Stomach (tissue), 9 donors: Measurements from ENCODE around the gene HMGN4. TPM values are rescaled to one million over a fixed set of nuclear protein-coding genes. Genes with fewer than 3 reads are reported as not detected.

Experiments
- DNase-seq, 2 donors: peaks; one replicate each; pipeline versions ENCODE4 v3.0.0 to v3.0.0-alpha.2; 2013 to 2019
- H3K27ac ChIP-seq, 5 donors: fragments of 200-600 bp in 4 of 5; sonication (generic) in 4 of 5; one replicate each; pipeline ENCODE4 v1.5.1; 2013 to 2019; ENCODE audit warnings: mild to moderate bottlenecking in 1 of 5, moderate library complexity in 1 of 5
- H3K27me3 ChIP-seq, 3 donors: fragments of 200-600 bp; sonication (generic); one replicate each; pipeline ENCODE4 v1.5.1; 2017 to 2019; ENCODE audit warnings: mixed run types in 1 of 3
- H3K36me3 ChIP-seq, 4 donors: fragments of 200-600 bp; sonication (generic); 1 replicate in 3 of 4; 2 replicates in 1 of 4; pipeline ENCODE4 v1.5.1; 2016 to 2019
- H3K4me1 ChIP-seq, 4 donors: fragments of 200-600 bp; sonication (generic); one replicate each; pipeline ENCODE4 v1.5.1; 2016 to 2019
- H3K4me3 ChIP-seq, 4 donors: fragments of 200-600 bp; sonication (generic) in 3 of 4; one replicate each; pipeline ENCODE4 v1.5.1; 2016 to 2019; ENCODE audit warnings: mild to moderate bottlenecking in 1 of 4
- H3K9me3 ChIP-seq, 4 donors: fragments of 200-600 bp; sonication (generic); one replicate each; pipeline ENCODE4 v1.5.1; 2016 to 2019
- EP300 ChIP-seq: sonication (generic); formaldehyde crosslinking; IDR thresholded peaks from one replicate; pipeline ENCODE4 v1.6.1; 2017; ENCODE audit warnings: antibody characterized with exemption
- POLR2A ChIP-seq, 4 donors: fragments of 450-650 bp; IDR thresholded peaks; one replicate each; pipeline ENCODE4 v1.6.1; 2016; ENCODE audit warnings: antibody characterized with exemption in 4 of 4, control low read depth in 2 of 4, mild to moderate bottlenecking in 1 of 4, moderate library complexity in 1 of 4
- POLR2AphosphoS5 ChIP-seq, 3 donors: sonication (generic); formaldehyde crosslinking; IDR thresholded peaks; one replicate each; pipeline ENCODE4 v1.6.1; 2016; ENCODE audit warnings: antibody characterized with exemption in 3 of 3
- WGBS, 5 donors: extraction: QIAGEN DNeasy Blood & Tissue Kit in 3 of 5; methylation state at CpG; one replicate each; pipeline versions ENCODE4 v1.1.5 to v1.1.7; 2013 to 2018; 5-methylcytosine and 5-hydroxymethylcytosine counted together
- intact Hi-C: fragments of 100-400 bp; cut with DNase I; formaldehyde crosslinking; loops from one replicate; pipeline ENCODE4 v1.15.1; 2023; ENCODE audit warnings: low total_unique reads
- polyA plus RNA-seq, 3 donors: library from polyadenylated mRNA; stranded (reverse); fragments of 200-250 nt; gene quantifications; one replicate each; pipeline ENCODE4 v1.2.3, GENCODE V29; 2013
- total RNA-seq, 5 donors: library from RNA; depleted of rRNA; stranded (reverse); fragments of >200 nt; gene quantifications; one replicate each; pipeline versions ENCODE4 v1.1.0 to v1.2.3, GENCODE V29; 2014 to 2016
- TF ChIP-seq, protein P1 (sequence below), 7 experiments: fragments of 450-650 bp in 4 of 7; fragments of 200-600 bp in 3 of 7; sonication (generic) in 3 of 7; IDR thresholded peaks; one replicate each; pipeline ENCODE4 v1.5.1; 2016 to 2019; ENCODE audit warnings: antibody characterized with exemption in 7 of 7, control low read depth in 2 of 7, mild to moderate bottlenecking in 1 of 7
- donor health status: healthy with polysubstance abuse.
- donor health status: Bipolar disorder and iron deficiency.
- donor health status: healthy.

Gene HMGN4
- total and polyA plus RNA-seq, 8 donors = 11.3 to 96.0 (median 37.7) TPM

DNA sequence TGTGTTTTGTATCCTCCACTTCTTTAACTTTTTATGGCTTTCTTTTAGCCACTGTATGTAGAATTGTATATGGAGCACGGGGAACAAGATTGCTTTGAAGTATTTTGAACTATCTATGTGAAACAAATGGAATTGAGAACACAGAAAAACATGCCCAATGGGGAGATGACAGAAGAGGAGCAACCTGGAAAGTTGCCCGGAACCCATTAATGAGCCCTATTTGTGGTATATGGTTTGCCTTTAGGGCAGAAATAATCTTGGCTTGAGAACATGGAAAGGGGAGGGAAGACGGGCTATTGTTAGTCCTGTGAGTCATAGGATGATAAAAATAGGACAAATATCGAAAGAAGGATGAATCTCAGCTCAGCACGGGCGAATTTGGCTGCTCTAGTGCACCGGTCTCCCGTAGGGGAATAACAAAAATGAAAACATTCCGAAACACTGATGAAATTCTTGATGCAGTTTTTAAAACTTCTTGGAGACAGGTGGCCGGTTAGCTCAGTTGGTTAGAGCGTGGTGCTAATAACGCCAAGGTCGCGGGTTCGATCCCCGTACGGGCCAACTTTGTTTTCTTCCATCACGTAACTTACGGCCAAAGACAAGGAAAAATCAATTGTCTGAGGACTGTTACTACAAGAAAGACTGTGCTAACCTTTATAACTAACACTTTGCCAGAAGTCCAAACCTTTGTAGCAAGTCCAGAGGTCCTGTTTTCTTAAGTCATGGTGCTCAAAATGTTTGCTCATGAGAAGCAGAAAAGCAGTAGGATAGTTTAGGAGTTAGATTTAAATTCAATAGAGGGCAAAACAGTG lies 15.7 kb downstream of the HMGN4 start:
- H3K36me3 ChIP-seq = no peaks in the 10 kb centered on the region
- no peaks in the 10 kb centered on the region for H3K27me3 ChIP-seq
- 0 to 1% (median 1%) methylated on average over 19 of the region's 19 CpGs for WGBS, 5 donors
- intact Hi-C loops = no loop called here
- H3K9me3 ChIP-seq = no peaks in the 10 kb centered on the region
- TF ChIP-seq POLR2A (IDR thresholded peaks at IDR 0.05) = no peak
- TF ChIP-seq, protein P1, sequence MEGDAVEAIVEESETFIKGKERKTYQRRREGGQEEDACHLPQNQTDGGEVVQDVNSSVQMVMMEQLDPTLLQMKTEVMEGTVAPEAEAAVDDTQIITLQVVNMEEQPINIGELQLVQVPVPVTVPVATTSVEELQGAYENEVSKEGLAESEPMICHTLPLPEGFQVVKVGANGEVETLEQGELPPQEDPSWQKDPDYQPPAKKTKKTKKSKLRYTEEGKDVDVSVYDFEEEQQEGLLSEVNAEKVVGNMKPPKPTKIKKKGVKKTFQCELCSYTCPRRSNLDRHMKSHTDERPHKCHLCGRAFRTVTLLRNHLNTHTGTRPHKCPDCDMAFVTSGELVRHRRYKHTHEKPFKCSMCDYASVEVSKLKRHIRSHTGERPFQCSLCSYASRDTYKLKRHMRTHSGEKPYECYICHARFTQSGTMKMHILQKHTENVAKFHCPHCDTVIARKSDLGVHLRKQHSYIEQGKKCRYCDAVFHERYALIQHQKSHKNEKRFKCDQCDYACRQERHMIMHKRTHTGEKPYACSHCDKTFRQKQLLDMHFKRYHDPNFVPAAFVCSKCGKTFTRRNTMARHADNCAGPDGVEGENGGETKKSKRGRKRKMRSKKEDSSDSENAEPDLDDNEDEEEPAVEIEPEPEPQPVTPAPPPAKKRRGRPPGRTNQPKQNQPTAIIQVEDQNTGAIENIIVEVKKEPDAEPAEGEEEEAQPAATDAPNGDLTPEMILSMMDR (IDR thresholded peaks at IDR 0.05) = no peak
- TF ChIP-seq EP300 = no peak
- peak in 1 of 3 donors; percentile 44 for TF ChIP-seq POLR2AphosphoS5 (IDR thresholded peaks at IDR 0.05)
- peak; percentile 84 to 90 for DNase-seq
- peaks cover 15 to 40% (median 25%) of the 10 kb centered on the region in 4 donors for H3K4me1 ChIP-seq
- peak overlapping the region; percentile 47 to 87 (median 77) for H3K27ac ChIP-seq
- peak overlapping the region; percentile 38 to 54 (median 47) for H3K4me3 ChIP-seq

DNA sequence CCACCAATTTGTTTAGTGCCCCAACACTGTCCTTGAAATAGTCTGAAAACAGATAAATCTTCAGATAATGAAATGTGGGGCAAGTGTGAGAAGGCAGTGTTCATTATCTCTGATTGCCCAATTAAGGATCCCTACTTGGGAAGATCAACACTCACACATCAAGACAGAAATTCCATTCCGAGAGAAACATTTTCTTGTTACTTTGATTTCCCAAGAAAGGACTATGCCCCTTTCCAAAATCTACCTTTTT lies 16.2 kb downstream of the HMGN4 start:
- Histone ChIP-seq H3K4me3 (peak overlapping the region; percentile 25 to 54 (median 47)), H3K27me3 (no peaks in the 10 kb centered on the region), H3K4me1 (peaks cover 15 to 40% (median 25%) of the 10 kb centered on the region in 4 donors), H3K9me3 (no peaks in the 10 kb centered on the region), H3K36me3 (no peaks in the 10 kb centered on the region), H3K27ac (peak overlapping the region in 4 of 5 donors; percentile 47 to 87 (median 82))
- intact Hi-C loops = no loop called here
- whole genome bisulfite sequencing, 5 donors = 4 to 26% (median 6%) methylated on average over 1 of the region's 1 CpG
- DNase-seq = no peak
- TF ChIP-seq POLR2AphosphoS5 (IDR thresholded peaks at IDR 0.05) (no peak), EP300 (no peak)
- TF ChIP-seq, protein P1 (IDR thresholded peaks at IDR 0.05) = no peak

DNA sequence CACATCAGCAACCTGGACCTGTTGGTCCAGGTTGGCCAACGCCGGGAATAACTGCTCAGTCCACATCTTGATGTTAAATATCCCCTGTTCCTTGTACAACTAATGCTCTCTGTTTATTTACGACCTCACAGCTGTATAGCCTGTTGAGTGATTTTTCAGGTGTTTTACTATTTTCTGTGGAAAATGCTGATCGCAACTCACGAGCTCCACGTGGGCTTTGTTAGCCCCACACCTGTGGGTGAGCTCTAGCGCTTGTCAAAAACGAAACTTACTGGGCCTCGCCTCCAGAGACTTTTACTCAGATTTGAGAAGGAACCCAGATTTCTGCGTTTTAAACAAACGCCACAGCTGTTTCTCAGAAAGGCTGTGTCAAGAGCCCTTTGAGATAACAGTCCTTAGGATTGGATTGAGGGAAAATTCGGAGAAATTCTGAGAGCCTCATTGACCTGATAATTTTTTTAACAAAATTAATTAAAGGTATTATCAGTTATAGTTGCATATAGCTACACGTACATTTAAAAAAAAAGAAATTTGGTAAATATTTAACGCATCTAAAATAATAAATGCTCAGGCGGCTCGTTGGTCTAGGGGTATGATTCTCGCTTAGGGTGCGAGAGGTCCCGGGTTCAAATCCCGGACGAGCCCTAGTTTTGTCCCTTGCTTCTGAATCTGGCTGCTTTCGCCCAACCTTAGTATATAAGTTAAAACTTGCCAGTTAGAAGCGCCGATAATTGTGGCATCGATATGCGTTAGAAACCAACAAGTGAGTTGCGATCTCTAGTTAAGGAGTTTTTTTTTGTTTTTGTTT lies 16.7 kb downstream of the HMGN4 start:
- H3K4me1 ChIP-seq = peaks cover 15 to 39% (median 24%) of the 10 kb centered on the region in 4 donors
- H3K27me3 ChIP-seq = no peaks in the 10 kb centered on the region
- intact Hi-C loops = no loop called here
- peak in 1 of 2 donors; percentile 65 for DNase-seq
- peak overlapping the region in 4 of 5 donors; percentile 47 to 87 (median 82) for H3K27ac ChIP-seq
- TF ChIP-seq POLR2AphosphoS5 (IDR thresholded peaks at IDR 0.05) (no peak), POLR2A (IDR thresholded peaks at IDR 0.05) (no peak)
- TF ChIP-seq, protein P1 (IDR thresholded peaks at IDR 0.05) = no peak
- peak overlapping the region; percentile 25 to 54 (median 47) for H3K4me3 ChIP-seq
- H3K36me3 ChIP-seq = no peaks in the 10 kb centered on the region
- 5 to 12% (median 7%) methylated on average over 27 of the region's 27 CpGs for WGBS, 5 donors
- no peaks in the 10 kb centered on the region for H3K9me3 ChIP-seq

DNA sequence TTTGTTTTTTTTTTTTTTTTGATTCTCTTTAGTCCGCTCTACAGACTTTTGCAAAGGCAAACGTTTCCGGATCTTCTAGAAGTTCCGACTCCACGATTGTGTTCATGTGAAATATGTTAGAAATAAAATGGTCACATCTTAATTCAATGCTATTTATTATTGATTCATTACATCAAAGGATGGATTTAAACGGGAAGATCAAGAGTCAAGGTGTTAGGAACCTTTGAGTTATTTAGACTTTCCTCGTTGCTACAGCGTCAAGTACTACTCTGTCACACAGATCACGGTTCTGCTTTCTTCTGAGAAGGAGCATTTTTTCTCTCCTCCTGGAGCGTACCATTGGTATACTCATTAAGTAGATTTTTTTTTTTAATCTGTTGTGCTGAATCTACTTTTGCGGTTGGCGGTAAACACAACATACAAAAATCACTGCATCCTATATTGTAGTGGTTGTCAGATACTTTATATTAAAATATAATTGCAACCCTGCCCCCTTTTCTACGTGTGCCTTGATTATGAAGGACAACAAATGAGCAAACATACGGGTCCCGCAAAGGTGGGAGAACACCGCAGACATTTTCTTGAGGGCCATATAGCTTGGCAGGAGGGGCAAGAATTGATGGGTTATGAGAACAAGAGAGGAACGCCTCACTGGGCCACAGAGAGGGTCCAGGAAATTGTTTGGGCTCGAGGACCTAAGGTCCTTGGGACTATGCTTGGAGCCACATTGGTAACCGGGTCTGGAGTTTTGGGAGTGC lies 17.5 kb downstream of the HMGN4 start:
- H3K9me3 ChIP-seq = no peaks in the 10 kb centered on the region
- intact Hi-C loops = no loop called here
- peaks cover 15 to 31% (median 23%) of the 10 kb centered on the region in 4 donors for H3K4me1 ChIP-seq
- H3K36me3 ChIP-seq = no peaks in the 10 kb centered on the region
- TF ChIP-seq EP300 = no peak
- TF ChIP-seq POLR2AphosphoS5 (IDR thresholded peaks at IDR 0.05) = no peak
- TF ChIP-seq POLR2A (IDR thresholded peaks at IDR 0.05) = no peak
- TF ChIP-seq, protein P1 (IDR thresholded peaks at IDR 0.05) = no peak
- H3K4me3 ChIP-seq = no peak overlapping the region
- DNase-seq = no peak
- peak overlapping the region in 2 of 5 donors; percentile 86 to 87 for H3K27ac ChIP-seq
- no peaks in the 10 kb centered on the region for H3K27me3 ChIP-seq
- WGBS, 5 donors = 45 to 55% (median 50%) methylated on average over 19 of the region's 19 CpGs
